ES-I3 (cell line): ENCODE results near the gene TRMO.
"Not testable (repeated sequence)": the region's sequence is repeated elsewhere in the genome, so short reads cannot be mapped to it uniquely, and the experiment has no call there.

Experiments used
- H3K36me3 ChIP-seq: 2 replicates; pipeline ENCODE4 v1.6.1; 2013; ENCODE audit warnings: mild to moderate bottlenecking, low read length, control low read depth, moderate library complexity; ENCODE audit not compliant: insufficient read depth
- H3K4me1 ChIP-seq: 2 replicates; pipeline ENCODE4 v1.6.1; 2013; ENCODE audit warnings: mild to moderate bottlenecking, control low read depth, low read length; ENCODE audit not compliant: insufficient read depth
- H3K9ac ChIP-seq: 2 replicates; pipeline ENCODE4 v1.6.1; 2013; ENCODE audit warnings: low read depth, mild to moderate bottlenecking, low read length, moderate library complexity
- H3K9me3 ChIP-seq: 2 replicates; pipeline ENCODE4 v1.6.1; 2013; ENCODE audit warnings: mild to moderate bottlenecking, low read length, moderate library complexity; ENCODE audit not compliant: control insufficient read depth, insufficient read depth

TRMO gene

GRCh38 chr9:97950873-97951272 lies 28.6 kb upstream of the TRMO start:
- not testable (repeated sequence) for H3K9ac ChIP-seq, H3K4me1 ChIP-seq, H3K9me3 ChIP-seq, H3K36me3 ChIP-seq

GRCh38 chr9:97947094-97947493 lies 24.8 kb upstream of the TRMO start:
- not testable (repeated sequence) for H3K9ac ChIP-seq, H3K4me1 ChIP-seq, H3K36me3 ChIP-seq, H3K9me3 ChIP-seq

GRCh38 chr9:97945470-97945869 lies 23.2 kb upstream of the TRMO start:
- not testable (repeated sequence) for H3K36me3 ChIP-seq, H3K9ac ChIP-seq, H3K4me1 ChIP-seq, H3K9me3 ChIP-seq

- H3K4me1 ChIP-seq, result no peaks in the 10 kb centered on the region
- H3K36me3 ChIP-seq, result no peaks in the 10 kb centered on the region
- no peak overlapping the region for H3K9ac ChIP-seq
- no peaks in the 10 kb centered on the region for H3K9me3 ChIP-seq
These were observed 22.3 kb upstream of the TRMO start for GRCh38 chr9:97944612-97945011.

GRCh38 chr9:97943308-97943855 lies 21.1 kb upstream of the TRMO start:
- H3K36me3 ChIP-seq, result no peaks in the 10 kb centered on the region
- no peaks in the 10 kb centered on the region for H3K4me1 ChIP-seq
- H3K9me3 ChIP-seq, result no peaks in the 10 kb centered on the region
- no peak overlapping the region for H3K9ac ChIP-seq

- H3K36me3 ChIP-seq, result no peaks in the 10 kb centered on the region
- no peaks in the 10 kb centered on the region for H3K9me3 ChIP-seq
- no peak overlapping the region for H3K9ac ChIP-seq
- H3K4me1 ChIP-seq, result no peaks in the 10 kb centered on the region
These were observed 19.0 kb upstream of the TRMO start for GRCh38 chr9:97941323-97941722.

GRCh38 chr9:97940741-97941140 lies 18.4 kb upstream of the TRMO start:
- no peaks in the 10 kb centered on the region for H3K4me1 ChIP-seq
- H3K9me3 ChIP-seq, result no peaks in the 10 kb centered on the region
- H3K9ac ChIP-seq, result no peak overlapping the region
- no peaks in the 10 kb centered on the region for H3K36me3 ChIP-seq

GRCh38 chr9:97940233-97940632 lies 17.9 kb upstream of the TRMO start:
- Histone ChIP-seq H3K9me3 (no peaks in the 10 kb centered on the region), H3K9ac (no peak overlapping the region), H3K4me1 (no peaks in the 10 kb centered on the region)

GRCh38 chr9:97938081-97938644 lies 15.9 kb upstream of the TRMO start, which contains the start of gene HEMGN:
TSS of gene HEMGN (minus strand) at chr9:97938172. CDS start at chr9:97938136, 36 bp downstream.
- H3K9ac ChIP-seq, result no peak within 1 kb of the TSS
- no peaks in the 10 kb centered on the region for H3K36me3 ChIP-seq
- peaks cover 4% of the 10 kb centered on the region; the same call in 1 of the 2 replicates for H3K4me1 ChIP-seq
- H3K9me3 ChIP-seq, result no peaks in the 10 kb centered on the region

More at GRCh38 chr9:97940233-97940632, 17.9 kb upstream of the TRMO start:
- no peaks in the 10 kb centered on the region for H3K36me3 ChIP-seq

- Histone ChIP-seq H3K4me1 (peaks cover 4% of the 10 kb centered on the region; the same call in 1 of the 2 replicates), H3K9me3 (no peaks in the 10 kb centered on the region), H3K9ac (no peak overlapping the region), H3K36me3 (no peaks in the 10 kb centered on the region)
These were observed 14.7 kb upstream of the TRMO start for GRCh38 chr9:97936998-97937397.

- no peaks in the 10 kb centered on the region for H3K36me3 ChIP-seq
- peaks cover 4% of the 10 kb centered on the region; the same call in 1 of the 2 replicates for H3K4me1 ChIP-seq
- H3K9me3 ChIP-seq, result no peaks in the 10 kb centered on the region
- H3K9ac ChIP-seq, result no peak overlapping the region
These were observed 13.0 kb upstream of the TRMO start for GRCh38 chr9:97935276-97935675.

- Histone ChIP-seq H3K9ac (no peak overlapping the region), H3K36me3 (no peaks in the 10 kb centered on the region), H3K4me1 (peaks cover 4% of the 10 kb centered on the region; the same call in 1 of the 2 replicates), H3K9me3 (no peaks in the 10 kb centered on the region)
These were observed 12.2 kb upstream of the TRMO start for GRCh38 chr9:97934321-97935115.

- no peak overlapping the region for H3K9ac ChIP-seq
- no peaks in the 10 kb centered on the region for H3K9me3 ChIP-seq
- H3K36me3 ChIP-seq, result no peaks in the 10 kb centered on the region
- peaks cover 4% of the 10 kb centered on the region; the same call in 1 of the 2 replicates for H3K4me1 ChIP-seq
These were observed 11.1 kb upstream of the TRMO start for GRCh38 chr9:97933297-97933998.

- no peak overlapping the region for H3K9ac ChIP-seq
These were observed 8.7 kb upstream of the TRMO start for GRCh38 chr9:97930972-97931371.

More at GRCh38 chr9:97930972-97931371, 8.7 kb upstream of the TRMO start:
- Histone ChIP-seq H3K4me1 (peaks cover 4% of the 10 kb centered on the region; the same call in 1 of the 2 replicates), H3K36me3 (no peaks in the 10 kb centered on the region), H3K9me3 (no peaks in the 10 kb centered on the region)
